Endothelial cell of umbilical vein (primary cell): ENCODE data around the gene IFNGR1. TPM values are rescaled to one million over a fixed set of nuclear protein-coding genes. Genes with fewer than 3 reads are reported as not detected.

ENCODE experiments used
- BruUV-seq: library from RNA; stranded (reverse); fragments of 400-500 nt; replicated peaks from 2 replicates; lab custom pipeline; 2021; lab: Mats Ljungman, UMichigan
- CTCF ChIA-PET: fragments of 300-600, 350-600 bp; sonication (Branson Sonifier 250); formaldehyde crosslinking; loops from one replicate; lab custom pipeline; 2021; ENCODE audit warnings: antibody characterized with exemption, inconsistent platforms; lab: Charles Lee
- POLR2A ChIA-PET: fragments of 300-600, 350-600 bp; sonication (Branson Sonifier 250); formaldehyde crosslinking; loops from one replicate; lab custom pipeline; 2021; ENCODE audit warnings: antibody characterized with exemption, inconsistent platforms; lab: Charles Lee
- DNase-seq: peaks from one replicate; pipeline ENCODE4 v3.0.0-alpha.2; 2011; ENCODE audit warnings: low read depth, low spot score
- FAIRE-seq: peaks from 2 replicates; lab custom pipeline; 2011; peaks lifted over from hg19 to GRCh38; lab: Jason Lieb, UNC
- H2AFZ ChIP-seq: 2 replicates; pipeline ENCODE4 v1.6.0; 2012; ENCODE audit warnings: low read depth, low read length, control low read depth, inconsistent platforms
- H3K27ac ChIP-seq: 2 replicates; pipeline ENCODE4 v1.5.1; 2011; ENCODE audit warnings: low read depth, mild to moderate bottlenecking, control low read depth, low read length, moderate library complexity; ENCODE audit not compliant: insufficient read depth
- H3K27me3 ChIP-seq, 2 experiments: 2 replicates each; pipeline versions ENCODE4 v1.6.0 to v1.6.1; 2011; ENCODE audit warnings: low read length in 2 of 2, mixed read lengths in 1 of 2; ENCODE audit not compliant: control insufficient read depth in 2 of 2, insufficient read depth in 2 of 2
- H3K36me3 ChIP-seq, 2 experiments: 2 replicates in 1 of 2; 3 replicates in 1 of 2; pipeline ENCODE4 v1.5.1; 2011; ENCODE audit warnings: low read length in 2 of 2, mild to moderate bottlenecking in 1 of 2, moderate library complexity in 1 of 2; ENCODE audit not compliant: control insufficient read depth in 2 of 2, insufficient read depth in 2 of 2; ENCODE audit errors: extremely low read depth in 1 of 2
- H3K4me1 ChIP-seq: 3 replicates; pipeline ENCODE4 v1.5.1; 2011; ENCODE audit warnings: mild to moderate bottlenecking, low read length; ENCODE audit not compliant: control insufficient read depth, insufficient read depth; ENCODE audit errors: extremely low read depth
- H3K4me2 ChIP-seq: 2 replicates; pipeline ENCODE4 v1.6.1; 2011; ENCODE audit warnings: low read length, control low read depth, mixed read lengths; ENCODE audit not compliant: insufficient read depth
- H3K4me3 ChIP-seq, 3 experiments: fragments of 200-600 bp in 1 of 3; sonication (generic), shearing (Covaris generic) in 1 of 3; replicated peaks in 1 of 3; 2 replicates each; pipeline ENCODE4 v1.5.1; 2011 to 2016; ENCODE audit warnings: control low read depth in 3 of 3, low read length in 3 of 3, mild to moderate bottlenecking in 2 of 3, inconsistent platforms in 1 of 3, low read depth in 1 of 3, moderate library complexity in 1 of 3; ENCODE audit not compliant: insufficient read depth in 1 of 3
- H3K79me2 ChIP-seq: 2 replicates; pipeline ENCODE4 v1.6.0; 2012; ENCODE audit warnings: low read length, inconsistent platforms; ENCODE audit not compliant: control insufficient read depth, insufficient read depth
- H3K9ac ChIP-seq: replicated peaks from 2 replicates; pipeline ENCODE3; 2011; ENCODE audit warnings: low read length, control low read depth; ENCODE audit not compliant: insufficient read depth; ENCODE audit errors: extremely low read depth
- H3K9me1 ChIP-seq: replicated peaks from 3 replicates; pipeline ENCODE4 v1.6.0; 2011; ENCODE audit warnings: mild to moderate bottlenecking, low read length; ENCODE audit not compliant: control insufficient read depth, insufficient read depth; ENCODE audit errors: extremely low read depth
- H3K9me3 ChIP-seq: replicated peaks from 2 replicates; pipeline ENCODE4 v1.5.1; 2012; ENCODE audit warnings: low read length, inconsistent platforms; ENCODE audit not compliant: control insufficient read depth, insufficient read depth
- H4K20me1 ChIP-seq: replicated peaks from 2 replicates; pipeline ENCODE3; 2011; ENCODE audit warnings: mild to moderate bottlenecking, low read length; ENCODE audit not compliant: control insufficient read depth, insufficient read depth; ENCODE audit errors: extremely low read depth
- CTCF ChIP-seq, 2 donors: IDR thresholded peaks; 1 replicate in 1 of 2; 2 replicates in 1 of 2; pipeline ENCODE4 v1.5.1; 2011; ENCODE audit warnings: low read length in 2 of 2, mild to moderate bottlenecking in 2 of 2, moderate library complexity in 2 of 2, control low read depth in 1 of 2, inconsistent platforms in 1 of 2, low read depth in 1 of 2; ENCODE audit not compliant: insufficient read depth in 1 of 2; ENCODE audit errors: extremely low read depth in 1 of 2
- EZH2 ChIP-seq: IDR thresholded peaks from 2 replicates; pipeline ENCODE4 v1.6.1; 2012; ENCODE audit warnings: borderline replicate concordance, low read depth, mild to moderate bottlenecking, moderate library complexity, low read length, inconsistent platforms; ENCODE audit not compliant: severe bottlenecking
- FOS ChIP-seq: IDR thresholded peaks from 2 replicates; pipeline ENCODE4 v1.6.1; 2011; ENCODE audit warnings: mild to moderate bottlenecking, low read length, moderate library complexity, borderline replicate concordance; ENCODE audit not compliant: insufficient read depth
- GATA2 ChIP-seq: IDR thresholded peaks from 2 replicates; pipeline ENCODE4 v1.7.0; 2011; ENCODE audit warnings: low read depth, mild to moderate bottlenecking, moderate library complexity, mixed read lengths, low read length; ENCODE audit not compliant: insufficient read length, insufficient read depth
- JUN ChIP-seq: IDR thresholded peaks from 2 replicates; pipeline ENCODE4 v1.6.1; 2011; ENCODE audit warnings: borderline replicate concordance, low read depth; ENCODE audit not compliant: insufficient read length, insufficient read depth
- MAX ChIP-seq: IDR thresholded peaks from 2 replicates; pipeline ENCODE4 v1.6.1; 2011; ENCODE audit not compliant: insufficient read depth, insufficient read length
- MYC ChIP-seq: IDR thresholded peaks from one replicate; pipeline ENCODE4 v1.6.1; 2011; ENCODE audit warnings: mild to moderate bottlenecking, low read depth, low read length
- POLR2A ChIP-seq: IDR thresholded peaks from 2 replicates; pipeline ENCODE4 v1.6.1; 2012; ENCODE audit warnings: low read depth, mild to moderate bottlenecking, control low read depth, low read length
- POLR2AphosphoS5 ChIP-seq: IDR thresholded peaks from 2 replicates; pipeline ENCODE4 v1.6.1; 2012; ENCODE audit warnings: low read depth, mild to moderate bottlenecking, control low read depth, low read length, moderate library complexity; ENCODE audit not compliant: insufficient read depth
- dilution Hi-C: fragments of 300-500 bp; cut with MboI; formaldehyde crosslinking; loops from one replicate; pipeline ENCODE4 v1.15.0; 2019; ENCODE audit warnings: low sequenced_read_pairs; ENCODE audit not compliant: extremely low pct_ligation_motif_present
- intact Hi-C: fragments of 100-400 bp; cut with micrococcal nuclease; formaldehyde crosslinking; loops from one replicate; pipeline ENCODE4 v1.10.0; 2022
- polyA plus RNA-seq, 4 experiments: library from polyadenylated mRNA; depleted of rRNA in 3 of 4; stranded (reverse) in 3 of 4; unstranded in 1 of 4; fragments of >200 nt; gene quantifications; 2 replicates each; pipeline versions ENCODE4 v1.2.1 to v1.2.3, GENCODE V29; 2011 to 2012; ENCODE audit warnings: missing spikeins in 1 of 4
- total RNA-seq: library from RNA; stranded (reverse); gene quantifications from 2 replicates; pipeline ENCODE4 v1.2.3, GENCODE V29; 2021

IFNGR1 gene
- total and polyA plus RNA-seq, 2 donors (not counting 3 experiments of a cell fraction or from before 2014, with no cell fraction given) = 19.1 to 31.2 TPM

GRCh38 chr6:137159912-137160311, 59.3 kb downstream of the IFNGR1 start:
- no peak for TF ChIP-seq CTCF (IDR thresholded peaks at IDR 0.05; ENCODE audit: extremely low read depth in 1 of 2, insufficient read depth in 1 of 2, low read depth in 1 of 2, low read length in 2 of 2)
- TF ChIP-seq GATA2 = no peak
- no peak for TF ChIP-seq EZH2
- no peak for TF ChIP-seq MAX
- TF ChIP-seq JUN = no peak
- no peak for TF ChIP-seq POLR2A
- TF ChIP-seq POLR2AphosphoS5 = no peak
- TF ChIP-seq FOS = no peak
- no peak for TF ChIP-seq MYC
- DNase-seq (no peak), FAIRE-seq (no peak)
- intact Hi-C loops (no loop called here), dilution Hi-C loops (no loop called here)
- Histone ChIP-seq H2AFZ (no peak overlapping the region), H3K27ac (no peak overlapping the region), H3K4me1 (no peaks in the 10 kb centered on the region), H3K9me1 (no peaks in the 10 kb centered on the region), H3K36me3 (no peaks in the 10 kb centered on the region), H3K79me2 (no peaks in the 10 kb centered on the region), H3K9me3 (no peaks in the 10 kb centered on the region), H3K4me2 (no peak overlapping the region), H4K20me1 (no peaks in the 10 kb centered on the region), H3K4me3 (no peak overlapping the region), H3K27me3 (peaks cover 0 to 3% of the 10 kb centered on the region in 2 experiments), H3K9ac (no peak overlapping the region)
- ChIA-PET CTCF (no interaction called here), POLR2A (no interaction called here)
- no TSS peak for BruUV-seq
